ENCODE data around the gene OR51I1.

DNA sequence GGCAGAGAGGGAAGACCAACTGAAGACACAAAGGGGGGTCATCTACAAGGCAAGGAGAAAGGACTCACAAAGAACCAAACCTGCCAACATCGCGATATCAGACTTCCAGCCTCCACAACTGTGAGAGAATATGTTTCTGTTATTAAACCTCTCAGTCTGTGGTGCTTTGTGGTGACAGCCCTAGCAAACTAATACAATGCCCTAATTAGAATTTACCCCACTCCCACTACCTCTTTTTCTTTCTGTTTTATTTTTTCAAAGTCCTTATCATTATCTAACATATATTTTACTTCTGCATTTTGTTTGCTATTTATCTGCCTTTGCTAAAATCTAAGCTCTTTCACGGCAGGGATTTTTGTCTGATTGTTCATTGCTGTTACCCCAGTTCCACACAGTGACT is 44.7 kb upstream of the OR51I1 start:
- TF ChIP-seq, protein P1, sequence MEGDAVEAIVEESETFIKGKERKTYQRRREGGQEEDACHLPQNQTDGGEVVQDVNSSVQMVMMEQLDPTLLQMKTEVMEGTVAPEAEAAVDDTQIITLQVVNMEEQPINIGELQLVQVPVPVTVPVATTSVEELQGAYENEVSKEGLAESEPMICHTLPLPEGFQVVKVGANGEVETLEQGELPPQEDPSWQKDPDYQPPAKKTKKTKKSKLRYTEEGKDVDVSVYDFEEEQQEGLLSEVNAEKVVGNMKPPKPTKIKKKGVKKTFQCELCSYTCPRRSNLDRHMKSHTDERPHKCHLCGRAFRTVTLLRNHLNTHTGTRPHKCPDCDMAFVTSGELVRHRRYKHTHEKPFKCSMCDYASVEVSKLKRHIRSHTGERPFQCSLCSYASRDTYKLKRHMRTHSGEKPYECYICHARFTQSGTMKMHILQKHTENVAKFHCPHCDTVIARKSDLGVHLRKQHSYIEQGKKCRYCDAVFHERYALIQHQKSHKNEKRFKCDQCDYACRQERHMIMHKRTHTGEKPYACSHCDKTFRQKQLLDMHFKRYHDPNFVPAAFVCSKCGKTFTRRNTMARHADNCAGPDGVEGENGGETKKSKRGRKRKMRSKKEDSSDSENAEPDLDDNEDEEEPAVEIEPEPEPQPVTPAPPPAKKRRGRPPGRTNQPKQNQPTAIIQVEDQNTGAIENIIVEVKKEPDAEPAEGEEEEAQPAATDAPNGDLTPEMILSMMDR (optimal IDR thresholded peaks at IDR 0.05 in 1 of 3, IDR thresholded peaks at IDR 0.05 in 1 of 3, conservative IDR thresholded peaks at IDR 0.05 in 1 of 3; ENCODE audit: extremely low read depth in 1 of 3, insufficient read depth in 2 of 3, low read length in 3 of 3) = no peak
- no peak for TF ChIP-seq EZH2 (IDR thresholded peaks at IDR 0.05; ENCODE audit: low read length)

All from keratinocyte (primary cell).